ENCODE measurements around the gene ABCG4.

GRCh38 chr11:119099711-119100110 lies 49.1 kb upstream of the ABCG4 start:
- no peak for TF ChIP-seq CTCF (IDR thresholded peaks at IDR 0.05)
- no peak for TF ChIP-seq EZH2 (IDR thresholded peaks at IDR 0.05; ENCODE audit: borderline replicate concordance, insufficient read depth, low read depth, low read length, poor library complexity, severe bottlenecking)
